OCI-LY7 (cell line): ENCODE measurements around the gene GET4.

ENCODE experiments used
- CTCF ChIP-seq: fragments of 200-600 bp; sonication (generic); conservative IDR thresholded peaks from 2 replicates; pipeline ENCODE4 v1.5.1; 2014; ENCODE audit warnings: mild to moderate bottlenecking, antibody characterized with exemption, low read length, moderate library complexity, mixed read lengths
- EZH2phosphoT487 ChIP-seq: fragments of 200-600 bp; sonication (generic); IDR thresholded peaks from 2 replicates; pipeline ENCODE4 v1.6.1; 2018; ENCODE audit warnings: low read depth, borderline replicate concordance, mild to moderate bottlenecking, mixed run types, antibody characterized with exemption, low read length, moderate library complexity, mixed read lengths

GRCh38 chr7:896346-897075 is 20.2 kb downstream of the GET4 start:
- TF ChIP-seq CTCF (no peak), EZH2phosphoT487 (no peak)
